CD4-positive, alpha-beta T cell (primary cell): Measurements from ENCODE around the gene LAMA2. TPM values are rescaled to one million over a fixed set of nuclear protein-coding genes. Genes with fewer than 3 reads are reported as not detected.

Experiments
- ATAC-seq: fragments of 200-7000 bp; cut with Tn5 transposase; one replicate; pipeline ENCODE4 v1.10.0; 2022; ENCODE audit warnings: mild to moderate bottlenecking; ENCODE audit not compliant: poor library complexity
- CTCF ChIA-PET: fragments of 350-600 bp; sonication (Branson Sonifier 250); formaldehyde crosslinking; loops from one replicate; lab custom pipeline; 2021; ENCODE audit warnings: antibody characterized with exemption, inconsistent platforms; lab: Charles Lee
- POLR2A ChIA-PET: fragments of 350-600 bp; sonication (Branson Sonifier 250); formaldehyde crosslinking; loops from one replicate; lab custom pipeline; 2021; ENCODE audit warnings: antibody characterized with exemption, inconsistent platforms; lab: Charles Lee
- DNase-seq, 14 experiments: peaks; one replicate each; pipeline ENCODE4 v3.0.0-alpha.2; 2013 to 2020; ENCODE audit warnings: mixed read lengths in 2 of 14
- H3K27ac ChIP-seq, 2 donors: one replicate each; pipeline versions ENCODE4 v1.5.1 to v1.7.0; 2013; ENCODE audit warnings: low read length in 2 of 2, low read depth in 1 of 2, mild to moderate bottlenecking in 1 of 2
- H3K27me3 ChIP-seq, 2 experiments: 1 replicate in 1 of 2; 2 replicates in 1 of 2; pipeline versions ENCODE4 v1.6.1 to v1.7.0; 2013; ENCODE audit warnings: low read length in 2 of 2, control low read depth in 1 of 2, mild to moderate bottlenecking in 1 of 2, moderate library complexity in 1 of 2; ENCODE audit not compliant: insufficient read depth in 2 of 2, control insufficient read depth in 1 of 2
- H3K36me3 ChIP-seq: one replicate; pipeline ENCODE4 v1.6.1; 2013; ENCODE audit warnings: low read length, control low read depth; ENCODE audit not compliant: insufficient read depth
- H3K4me1 ChIP-seq: one replicate; pipeline ENCODE4 v1.6.1; 2013; ENCODE audit warnings: low read length, control low read depth; ENCODE audit not compliant: insufficient read depth
- H3K4me3 ChIP-seq: one replicate; pipeline ENCODE4 v1.5.1; 2013; ENCODE audit warnings: mild to moderate bottlenecking, low read length, moderate library complexity
- H3K9me3 ChIP-seq, 2 experiments: 1 replicate in 1 of 2; 2 replicates in 1 of 2; pipeline versions ENCODE4 v1.6.1 to v1.7.0; 2013; ENCODE audit warnings: low read length in 2 of 2, mild to moderate bottlenecking in 2 of 2, control low read depth in 1 of 2, moderate library complexity in 1 of 2; ENCODE audit not compliant: control insufficient read depth in 1 of 2, insufficient read depth in 1 of 2
- H3K27ac Mint-ChIP-seq: one replicate; pipeline ENCODE4 v1.8.0; 2020; ENCODE audit warnings: mixed read lengths
- H3K27me3 Mint-ChIP-seq: one replicate; pipeline ENCODE4 v1.8.0; 2021; ENCODE audit warnings: mixed read lengths
- H3K36me3 Mint-ChIP-seq: one replicate; pipeline ENCODE4 v1.8.0; 2021; ENCODE audit warnings: low read depth, mixed read lengths
- H3K4me1 Mint-ChIP-seq: one replicate; pipeline ENCODE4 v1.8.0; 2021; ENCODE audit warnings: low read depth, mixed read lengths
- H3K4me3 Mint-ChIP-seq: one replicate; pipeline ENCODE4 v1.8.0; 2020; ENCODE audit warnings: mild to moderate bottlenecking, mixed read lengths
- H3K9me3 Mint-ChIP-seq: one replicate; pipeline ENCODE4 v1.8.0; 2020; ENCODE audit warnings: mixed read lengths
- CTCF ChIP-seq: fragments of 200-600 bp; IDR thresholded peaks from one replicate; pipeline ENCODE4 v1.8.0; 2022; ENCODE audit warnings: antibody characterized with exemption, mild to moderate bottlenecking
- intact Hi-C, 2 experiments: fragments of 100-400 bp; cut with DNase I in 1 of 2; cut with micrococcal nuclease in 1 of 2; formaldehyde crosslinking; loops; one replicate each; pipeline versions ENCODE4 v1.15.1 to v1.9.0; 2023 to 2025; cut with DNase I, micrococcal nuclease
- total RNA-seq, 174 experiments: library from RNA in 2 of 174; stranded (reverse) in 2 of 174; gene quantifications; one replicate each; pipeline ENCODE4 v1.2.3 and lab custom pipeline; 2021 to 2026

The LAMA2 gene
- total RNA-seq, 2 experiments from 2014 or later = 0.05 to 0.06 TPM

GRCh38 chr6:129252377-129253071, 369.6 kb downstream of the LAMA2 start:
- Mint-ChIP-seq H3K4me1 (peaks cover 12% of the 10 kb centered on the region), H3K27me3 (peaks cover 42% of the 10 kb centered on the region), H3K4me3 (no peak overlapping the region), H3K36me3 (no peaks in the 10 kb centered on the region), H3K27ac (no peak overlapping the region), H3K9me3 (no peaks in the 10 kb centered on the region)
- TF ChIP-seq CTCF = peak; percentile 33
- POLR2A ChIA-PET = no interaction called here
- Histone ChIP-seq H3K4me1 (no peaks in the 10 kb centered on the region), H3K36me3 (no peaks in the 10 kb centered on the region), H3K27me3 (peaks cover 0 to 18% of the 10 kb centered on the region in 2 experiments), H3K9me3 (no peaks in the 10 kb centered on the region), H3K4me3 (no peak overlapping the region), H3K27ac (no peak overlapping the region)
- intact Hi-C loops = loop anchor here (1.0 to 10.0 kb wide), 3 partner anchors 1515 to 1698 kb away; no protein-coding TSS in a partner anchor
- CTCF ChIA-PET = interaction anchor here (1.0 to 1.9 kb wide), 3 partner anchors 12 to 32 kb away, joined by 3 to 4 read pairs (median 3); no protein-coding TSS in a partner anchor
- DNase-seq = no peak
- ATAC-seq = no peak

GRCh38 chr6:129253242-129253641, 370.3 kb downstream of the LAMA2 start:
- H3K4me1 Mint-ChIP-seq = peaks cover 12% of the 10 kb centered on the region
- ChIA-PET POLR2A (no interaction called here), CTCF (interaction anchor here (1.1 to 1.9 kb wide), 3 partner anchors 13 to 17 kb away, joined by 3 to 4 read pairs (median 4); no protein-coding TSS in a partner anchor)
- intact Hi-C loops = loop anchor here (5.0 to 10.0 kb wide), 2 partner anchors 1646 to 1698 kb away; no protein-coding TSS in a partner anchor
- peaks cover 42% of the 10 kb centered on the region for H3K27me3 Mint-ChIP-seq
- no peak overlapping the region for H3K4me3 Mint-ChIP-seq
- H3K9me3 Mint-ChIP-seq = no peaks in the 10 kb centered on the region
- no peak for TF ChIP-seq CTCF
- no peak overlapping the region for H3K27ac Mint-ChIP-seq
- H3K27me3 ChIP-seq = peaks cover 0 to 18% of the 10 kb centered on the region in 2 experiments
- no peaks in the 10 kb centered on the region for H3K4me1 ChIP-seq
- H3K9me3 ChIP-seq = no peaks in the 10 kb centered on the region
- ATAC-seq (no peak), DNase-seq (no peak)
- no peaks in the 10 kb centered on the region for H3K36me3 Mint-ChIP-seq
- H3K4me3 ChIP-seq = no peak overlapping the region
- H3K27ac ChIP-seq = no peak overlapping the region
- H3K36me3 ChIP-seq = no peaks in the 10 kb centered on the region

GRCh38 chr6:129253727-129254126, 370.8 kb downstream of the LAMA2 start:
- Mint-ChIP-seq H3K27me3 (peaks cover 40% of the 10 kb centered on the region), H3K4me1 (peaks cover 12% of the 10 kb centered on the region), H3K27ac (no peak overlapping the region), H3K4me3 (no peak overlapping the region), H3K9me3 (no peaks in the 10 kb centered on the region), H3K36me3 (no peaks in the 10 kb centered on the region)
- ATAC-seq (no peak), DNase-seq (no peak)
- Histone ChIP-seq H3K4me1 (no peaks in the 10 kb centered on the region), H3K9me3 (no peaks in the 10 kb centered on the region), H3K27ac (no peak overlapping the region), H3K36me3 (no peaks in the 10 kb centered on the region), H3K27me3 (peaks cover 0 to 18% of the 10 kb centered on the region in 2 experiments), H3K4me3 (no peak overlapping the region)
- intact Hi-C loops = loop anchor here (5.0 to 10.0 kb wide), 2 partner anchors 1646 to 1699 kb away; no protein-coding TSS in a partner anchor
- TF ChIP-seq CTCF = no peak
- CTCF ChIA-PET = interaction anchor here (1.1 to 1.9 kb wide), 2 partner anchors 13 to 16 kb away, joined by 4 read pairs; no protein-coding TSS in a partner anchor
- POLR2A ChIA-PET = no interaction called here
